GM08714 (cell line): Measurements from ENCODE around the gene OR2J1.
"Not testable (repeated sequence)": the region's sequence is repeated elsewhere in the genome, so short reads cannot be mapped to it uniquely, and the experiment has no call there.

Experiments
- H3K4me3 ChIP-seq: fragments of 200-500 bp; sonication (Bioruptor generic); 2 replicates; pipeline ENCODE4 v1.5.1; 2014; ENCODE audit warnings: mild to moderate bottlenecking, low read length, inconsistent platforms
- ZNF274 ChIP-seq: IDR thresholded peaks from 2 replicates; pipeline ENCODE4 v1.6.1; 2012; ENCODE audit warnings: mild to moderate bottlenecking, low read depth, low read length

The OR2J1 gene

GRCh38 chr6:29141606-29142005 is 42.3 kb downstream of the OR2J1 start:
- H3K4me3 ChIP-seq = no peak overlapping the region
- no peak for TF ChIP-seq ZNF274

GRCh38 chr6:29142309-29142708 is 43.0 kb downstream of the OR2J1 start:
- H3K4me3 ChIP-seq = no peak overlapping the region
- TF ChIP-seq ZNF274 = no peak

GRCh38 chr6:29146179-29146578 is 46.9 kb downstream of the OR2J1 start:
- no peak for TF ChIP-seq ZNF274
- no peak overlapping the region for H3K4me3 ChIP-seq

GRCh38 chr6:29147074-29147473 is 47.8 kb downstream of the OR2J1 start:
- H3K4me3 ChIP-seq = no peak overlapping the region
- TF ChIP-seq ZNF274 = no peak

- not testable (repeated sequence) for H3K4me3 ChIP-seq
These were observed 50.2 kb downstream of the OR2J1 start for GRCh38 chr6:29149444-29149843.
